GM23338 (cell line): ENCODE data around the gene MRTFA. TPM values are rescaled to one million over a fixed set of nuclear protein-coding genes. Genes with fewer than 3 reads are reported as not detected.
A peak's percentile ranks its signal among the peaks of the same experiment; 100 is the strongest.

Experiments used
- ATAC-seq: fragments of 200-7000 bp; cut with Tn5 transposase; 3 replicates; pipeline ENCODE4 v1.9.1; 2020
- DNase-seq: peaks from one replicate; pipeline ENCODE4 v3.0.0-alpha.2; 2015; ENCODE audit warnings: low spot score
- H2AFZ ChIP-seq: fragments of 200-600 bp; sonication (generic); 2 replicates; pipeline ENCODE4 v1.8.0; 2016; ENCODE audit warnings: antibody characterized with exemption, mild to moderate bottlenecking, moderate library complexity
- H3F3A ChIP-seq: fragments of 200-600 bp; sonication (generic); replicated peaks from 2 replicates; pipeline ENCODE4 v1.8.0; 2017; ENCODE audit warnings: antibody characterized with exemption, mixed run types, low read depth
- H3K27ac ChIP-seq: fragments of 200-600 bp; sonication (generic); 2 replicates; pipeline ENCODE4 v1.6.1; 2016; ENCODE audit warnings: low read depth
- H3K27me3 ChIP-seq: fragments of 200-600 bp; sonication (generic); 2 replicates; pipeline ENCODE4 v1.8.0; 2016; ENCODE audit warnings: mild to moderate bottlenecking, mixed run types, moderate library complexity; ENCODE audit not compliant: insufficient read depth
- H3K36me3 ChIP-seq: fragments of 200-600 bp; sonication (generic); 2 replicates; pipeline ENCODE4 v1.8.0; 2016; ENCODE audit warnings: mild to moderate bottlenecking; ENCODE audit not compliant: insufficient read depth
- H3K4me1 ChIP-seq: fragments of 200-600 bp; sonication (generic); 2 replicates; pipeline ENCODE4 v1.8.0; 2016; ENCODE audit warnings: mild to moderate bottlenecking, moderate library complexity; ENCODE audit not compliant: insufficient read depth
- H3K4me2 ChIP-seq: fragments of 200-600 bp; sonication (generic); 2 replicates; pipeline ENCODE4 v1.7.1; 2017; ENCODE audit warnings: mixed run types
- H3K4me3 ChIP-seq: fragments of 200-600 bp; sonication (generic); 2 replicates; pipeline ENCODE4 v1.6.1; 2016; ENCODE audit warnings: mixed run types
- H3K79me2 ChIP-seq: fragments of 200-600 bp; sonication (generic); replicated peaks from 2 replicates; pipeline ENCODE4 v1.8.0; 2017; ENCODE audit warnings: mild to moderate bottlenecking; ENCODE audit not compliant: insufficient read depth
- H3K9me2 ChIP-seq: fragments of 200-600 bp; sonication (generic); 2 replicates; pipeline ENCODE4 v1.8.0; 2017; ENCODE audit not compliant: insufficient read depth
- H4K20me1 ChIP-seq: fragments of 200-600 bp; sonication (generic); replicated peaks from 2 replicates; pipeline ENCODE4 v1.8.0; 2017; ENCODE audit warnings: mild to moderate bottlenecking; ENCODE audit not compliant: insufficient read depth
- H3K27ac Mint-ChIP-seq: 2 replicates; pipeline ENCODE4 v1.8.0; 2020; ENCODE audit warnings: inconsistent platforms, mild to moderate bottlenecking, moderate library complexity, mixed read lengths
- H3K27me3 Mint-ChIP-seq: 3 replicates; pipeline ENCODE4 v1.8.0; 2022; ENCODE audit warnings: low read depth, mild to moderate bottlenecking, moderate library complexity, mixed read lengths, inconsistent platforms; ENCODE audit not compliant: insufficient read depth, poor library complexity
- H3K36me3 Mint-ChIP-seq: 3 replicates; pipeline ENCODE4 v1.8.0; 2021; ENCODE audit warnings: low read depth, mild to moderate bottlenecking, inconsistent platforms, moderate library complexity, mixed read lengths
- H3K4me1 Mint-ChIP-seq: 3 replicates; pipeline ENCODE4 v1.8.0; 2020; ENCODE audit warnings: mild to moderate bottlenecking, inconsistent platforms, mixed read lengths
- H3K4me3 Mint-ChIP-seq: 3 replicates; pipeline ENCODE4 v1.8.0; 2021; ENCODE audit warnings: moderate library complexity, mild to moderate bottlenecking, inconsistent platforms, mixed read lengths
- H3K9me3 Mint-ChIP-seq: 3 replicates; pipeline ENCODE4 v1.8.0; 2020; ENCODE audit warnings: moderate library complexity, mild to moderate bottlenecking, inconsistent platforms, mixed read lengths
- CREB1 ChIP-seq: fragments of 250-450 bp; sonication (Bioruptor Pico); IDR thresholded peaks from 2 replicates; pipeline ENCODE4 v1.5.0; 2020; ENCODE audit warnings: low read depth, mild to moderate bottlenecking, moderate library complexity
- EZH2 ChIP-seq: fragments of 200-600 bp; sonication (generic); IDR thresholded peaks from one replicate; pipeline ENCODE4 v1.8.0; 2017; ENCODE audit warnings: antibody characterized with exemption, mild to moderate bottlenecking, low read depth; ENCODE audit not compliant: unreplicated experiment
- EZH2phosphoT487 ChIP-seq: fragments of 200-600 bp; sonication (generic); IDR thresholded peaks from one replicate; pipeline ENCODE4 v1.8.1; 2018; ENCODE audit warnings: antibody characterized with exemption; ENCODE audit not compliant: unreplicated experiment
- JUNB ChIP-seq: IDR thresholded peaks from one replicate; pipeline ENCODE4 v1.6.1; 2016; ENCODE audit warnings: antibody characterized with exemption; ENCODE audit not compliant: unreplicated experiment
- NANOG ChIP-seq: IDR thresholded peaks from 2 replicates; pipeline ENCODE4 v1.6.1; 2016; ENCODE audit warnings: antibody characterized with exemption, borderline replicate concordance
- POLR2AphosphoS5 ChIP-seq: IDR thresholded peaks from 2 replicates; pipeline ENCODE4 v1.6.1; 2016; ENCODE audit warnings: antibody characterized with exemption, low read depth
- STAT1 ChIP-seq: IDR thresholded peaks from one replicate; pipeline ENCODE4 v1.6.1; 2016; ENCODE audit warnings: antibody characterized with exemption; ENCODE audit not compliant: unreplicated experiment
- ZNF114 ChIP-seq: fragments of 250-450 bp; sonication (Bioruptor Pico); IDR thresholded peaks from 2 replicates; pipeline ENCODE4 v1.5.0; 2020; ENCODE audit warnings: mild to moderate bottlenecking, moderate library complexity
- ZNF331 ChIP-seq: fragments of 250-450 bp; sonication (Bioruptor Pico); IDR thresholded peaks from 2 replicates; pipeline ENCODE4 v1.5.0; 2020; ENCODE audit warnings: low read depth, mild to moderate bottlenecking, moderate library complexity
- polyA plus RNA-seq: library from polyadenylated mRNA; unstranded; fragments of >200 nt; fragmentation: Nextera tagmentation; extraction: Ambion mirVana; gene quantifications from 2 replicates; pipeline ENCODE4 v1.2.1, GENCODE V29; 2016
- total RNA-seq: library from RNA; depleted of rRNA; stranded (reverse); fragments of >200 nt; shearing (Covaris generic); gene quantifications from 2 replicates; pipeline ENCODE4 v1.2.3, GENCODE V29; 2014
- TF ChIP-seq, protein P1 (sequence below), 2 experiments: fragments of 200-600 bp in 1 of 2; sonication (generic) in 1 of 2; conservative IDR thresholded peaks; 2 replicates each; pipeline versions ENCODE4 v1.5.1 to v1.6.1; 2016 to 2017; ENCODE audit warnings: antibody characterized with exemption in 2 of 2, low read depth in 2 of 2, mild to moderate bottlenecking in 2 of 2, moderate library complexity in 1 of 2
- TF ChIP-seq, protein P2 (sequence below): IDR thresholded peaks from one replicate; pipeline ENCODE4 v1.6.1; 2018; ENCODE audit warnings: antibody characterized with exemption; ENCODE audit not compliant: unreplicated experiment
- TF ChIP-seq, protein P3 (sequence below): fragments of 250-450 bp; sonication (Bioruptor Pico); IDR thresholded peaks from 2 replicates; pipeline ENCODE4 v1.5.0; 2020; ENCODE audit warnings: mild to moderate bottlenecking, moderate library complexity
- TF ChIP-seq, protein P4 (sequence below): IDR thresholded peaks from 2 replicates; pipeline ENCODE4 v1.6.1; 2016; ENCODE audit warnings: antibody characterized with exemption

Gene MRTFA
- total and polyA plus RNA-seq, 2 experiments from 2014 or later = 18.1 to 92.4 TPM

DNA sequence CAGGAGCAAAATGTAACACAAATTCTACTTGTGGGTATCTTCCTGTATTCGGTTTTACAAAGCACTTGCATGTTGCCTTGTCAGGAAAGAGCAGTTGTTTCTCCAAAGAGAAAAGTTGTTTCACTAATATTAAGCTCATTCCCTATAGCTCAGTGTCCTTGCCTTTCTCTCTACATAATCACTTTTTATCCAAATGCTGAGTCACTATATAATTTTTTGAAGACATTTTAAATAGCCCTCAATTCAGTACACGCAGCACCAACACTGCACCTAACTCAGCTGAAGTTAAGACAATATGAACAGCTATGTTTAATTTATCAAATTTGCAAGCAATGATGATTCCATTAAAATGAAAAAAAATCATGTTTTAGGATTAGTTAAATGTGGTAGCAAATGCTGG, 14.5 kb upstream of the MRTFA start:
- no peak for ATAC-seq
- Mint-ChIP-seq H3K36me3 (no peaks in the 10 kb centered on the region), H3K4me1 (peaks cover 9% of the 10 kb centered on the region), H3K4me3 (no peak overlapping the region), H3K27ac (peak overlapping the region; percentile 44; the same call in 1 of the 2 replicates), H3K27me3 (peaks cover 13% of the 10 kb centered on the region), H3K9me3 (no peaks in the 10 kb centered on the region)
- Histone ChIP-seq H3K79me2 (no peaks in the 10 kb centered on the region), H3K4me1 (peaks cover 4% of the 10 kb centered on the region), H3K27me3 (no peaks in the 10 kb centered on the region), H3K4me2 (no peak overlapping the region), H3K4me3 (no peak overlapping the region), H3K9me2 (no peaks in the 10 kb centered on the region), H4K20me1 (no peaks in the 10 kb centered on the region), H2AFZ (no peak overlapping the region), H3K36me3 (no peaks in the 10 kb centered on the region), H3K27ac (no peak overlapping the region), H3F3A (0 out of 2 replicates have a peak, but pooled peaks cover 13% of the 10 kb centered on the region)
- DNase-seq = no peak
- TF ChIP-seq CREB1 (no peak), EZH2 (no peak), ZNF114 (CRISPR knock-in tag) (no peak), NANOG (no peak), EZH2phosphoT487 (no peak), ZNF331 (CRISPR knock-in tag) (no peak), POLR2AphosphoS5 (no peak), JUNB (no peak), STAT1 (no peak)
- TF ChIP-seq, protein P1, sequence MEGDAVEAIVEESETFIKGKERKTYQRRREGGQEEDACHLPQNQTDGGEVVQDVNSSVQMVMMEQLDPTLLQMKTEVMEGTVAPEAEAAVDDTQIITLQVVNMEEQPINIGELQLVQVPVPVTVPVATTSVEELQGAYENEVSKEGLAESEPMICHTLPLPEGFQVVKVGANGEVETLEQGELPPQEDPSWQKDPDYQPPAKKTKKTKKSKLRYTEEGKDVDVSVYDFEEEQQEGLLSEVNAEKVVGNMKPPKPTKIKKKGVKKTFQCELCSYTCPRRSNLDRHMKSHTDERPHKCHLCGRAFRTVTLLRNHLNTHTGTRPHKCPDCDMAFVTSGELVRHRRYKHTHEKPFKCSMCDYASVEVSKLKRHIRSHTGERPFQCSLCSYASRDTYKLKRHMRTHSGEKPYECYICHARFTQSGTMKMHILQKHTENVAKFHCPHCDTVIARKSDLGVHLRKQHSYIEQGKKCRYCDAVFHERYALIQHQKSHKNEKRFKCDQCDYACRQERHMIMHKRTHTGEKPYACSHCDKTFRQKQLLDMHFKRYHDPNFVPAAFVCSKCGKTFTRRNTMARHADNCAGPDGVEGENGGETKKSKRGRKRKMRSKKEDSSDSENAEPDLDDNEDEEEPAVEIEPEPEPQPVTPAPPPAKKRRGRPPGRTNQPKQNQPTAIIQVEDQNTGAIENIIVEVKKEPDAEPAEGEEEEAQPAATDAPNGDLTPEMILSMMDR (conservative IDR thresholded peaks at IDR 0.05; ENCODE audit: low read depth in 2 of 2) = no peak
- TF ChIP-seq, protein P2, sequence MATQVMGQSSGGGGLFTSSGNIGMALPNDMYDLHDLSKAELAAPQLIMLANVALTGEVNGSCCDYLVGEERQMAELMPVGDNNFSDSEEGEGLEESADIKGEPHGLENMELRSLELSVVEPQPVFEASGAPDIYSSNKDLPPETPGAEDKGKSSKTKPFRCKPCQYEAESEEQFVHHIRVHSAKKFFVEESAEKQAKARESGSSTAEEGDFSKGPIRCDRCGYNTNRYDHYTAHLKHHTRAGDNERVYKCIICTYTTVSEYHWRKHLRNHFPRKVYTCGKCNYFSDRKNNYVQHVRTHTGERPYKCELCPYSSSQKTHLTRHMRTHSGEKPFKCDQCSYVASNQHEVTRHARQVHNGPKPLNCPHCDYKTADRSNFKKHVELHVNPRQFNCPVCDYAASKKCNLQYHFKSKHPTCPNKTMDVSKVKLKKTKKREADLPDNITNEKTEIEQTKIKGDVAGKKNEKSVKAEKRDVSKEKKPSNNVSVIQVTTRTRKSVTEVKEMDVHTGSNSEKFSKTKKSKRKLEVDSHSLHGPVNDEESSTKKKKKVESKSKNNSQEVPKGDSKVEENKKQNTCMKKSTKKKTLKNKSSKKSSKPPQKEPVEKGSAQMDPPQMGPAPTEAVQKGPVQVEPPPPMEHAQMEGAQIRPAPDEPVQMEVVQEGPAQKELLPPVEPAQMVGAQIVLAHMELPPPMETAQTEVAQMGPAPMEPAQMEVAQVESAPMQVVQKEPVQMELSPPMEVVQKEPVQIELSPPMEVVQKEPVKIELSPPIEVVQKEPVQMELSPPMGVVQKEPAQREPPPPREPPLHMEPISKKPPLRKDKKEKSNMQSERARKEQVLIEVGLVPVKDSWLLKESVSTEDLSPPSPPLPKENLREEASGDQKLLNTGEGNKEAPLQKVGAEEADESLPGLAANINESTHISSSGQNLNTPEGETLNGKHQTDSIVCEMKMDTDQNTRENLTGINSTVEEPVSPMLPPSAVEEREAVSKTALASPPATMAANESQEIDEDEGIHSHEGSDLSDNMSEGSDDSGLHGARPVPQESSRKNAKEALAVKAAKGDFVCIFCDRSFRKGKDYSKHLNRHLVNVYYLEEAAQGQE = no peak
- TF ChIP-seq, protein P3, sequence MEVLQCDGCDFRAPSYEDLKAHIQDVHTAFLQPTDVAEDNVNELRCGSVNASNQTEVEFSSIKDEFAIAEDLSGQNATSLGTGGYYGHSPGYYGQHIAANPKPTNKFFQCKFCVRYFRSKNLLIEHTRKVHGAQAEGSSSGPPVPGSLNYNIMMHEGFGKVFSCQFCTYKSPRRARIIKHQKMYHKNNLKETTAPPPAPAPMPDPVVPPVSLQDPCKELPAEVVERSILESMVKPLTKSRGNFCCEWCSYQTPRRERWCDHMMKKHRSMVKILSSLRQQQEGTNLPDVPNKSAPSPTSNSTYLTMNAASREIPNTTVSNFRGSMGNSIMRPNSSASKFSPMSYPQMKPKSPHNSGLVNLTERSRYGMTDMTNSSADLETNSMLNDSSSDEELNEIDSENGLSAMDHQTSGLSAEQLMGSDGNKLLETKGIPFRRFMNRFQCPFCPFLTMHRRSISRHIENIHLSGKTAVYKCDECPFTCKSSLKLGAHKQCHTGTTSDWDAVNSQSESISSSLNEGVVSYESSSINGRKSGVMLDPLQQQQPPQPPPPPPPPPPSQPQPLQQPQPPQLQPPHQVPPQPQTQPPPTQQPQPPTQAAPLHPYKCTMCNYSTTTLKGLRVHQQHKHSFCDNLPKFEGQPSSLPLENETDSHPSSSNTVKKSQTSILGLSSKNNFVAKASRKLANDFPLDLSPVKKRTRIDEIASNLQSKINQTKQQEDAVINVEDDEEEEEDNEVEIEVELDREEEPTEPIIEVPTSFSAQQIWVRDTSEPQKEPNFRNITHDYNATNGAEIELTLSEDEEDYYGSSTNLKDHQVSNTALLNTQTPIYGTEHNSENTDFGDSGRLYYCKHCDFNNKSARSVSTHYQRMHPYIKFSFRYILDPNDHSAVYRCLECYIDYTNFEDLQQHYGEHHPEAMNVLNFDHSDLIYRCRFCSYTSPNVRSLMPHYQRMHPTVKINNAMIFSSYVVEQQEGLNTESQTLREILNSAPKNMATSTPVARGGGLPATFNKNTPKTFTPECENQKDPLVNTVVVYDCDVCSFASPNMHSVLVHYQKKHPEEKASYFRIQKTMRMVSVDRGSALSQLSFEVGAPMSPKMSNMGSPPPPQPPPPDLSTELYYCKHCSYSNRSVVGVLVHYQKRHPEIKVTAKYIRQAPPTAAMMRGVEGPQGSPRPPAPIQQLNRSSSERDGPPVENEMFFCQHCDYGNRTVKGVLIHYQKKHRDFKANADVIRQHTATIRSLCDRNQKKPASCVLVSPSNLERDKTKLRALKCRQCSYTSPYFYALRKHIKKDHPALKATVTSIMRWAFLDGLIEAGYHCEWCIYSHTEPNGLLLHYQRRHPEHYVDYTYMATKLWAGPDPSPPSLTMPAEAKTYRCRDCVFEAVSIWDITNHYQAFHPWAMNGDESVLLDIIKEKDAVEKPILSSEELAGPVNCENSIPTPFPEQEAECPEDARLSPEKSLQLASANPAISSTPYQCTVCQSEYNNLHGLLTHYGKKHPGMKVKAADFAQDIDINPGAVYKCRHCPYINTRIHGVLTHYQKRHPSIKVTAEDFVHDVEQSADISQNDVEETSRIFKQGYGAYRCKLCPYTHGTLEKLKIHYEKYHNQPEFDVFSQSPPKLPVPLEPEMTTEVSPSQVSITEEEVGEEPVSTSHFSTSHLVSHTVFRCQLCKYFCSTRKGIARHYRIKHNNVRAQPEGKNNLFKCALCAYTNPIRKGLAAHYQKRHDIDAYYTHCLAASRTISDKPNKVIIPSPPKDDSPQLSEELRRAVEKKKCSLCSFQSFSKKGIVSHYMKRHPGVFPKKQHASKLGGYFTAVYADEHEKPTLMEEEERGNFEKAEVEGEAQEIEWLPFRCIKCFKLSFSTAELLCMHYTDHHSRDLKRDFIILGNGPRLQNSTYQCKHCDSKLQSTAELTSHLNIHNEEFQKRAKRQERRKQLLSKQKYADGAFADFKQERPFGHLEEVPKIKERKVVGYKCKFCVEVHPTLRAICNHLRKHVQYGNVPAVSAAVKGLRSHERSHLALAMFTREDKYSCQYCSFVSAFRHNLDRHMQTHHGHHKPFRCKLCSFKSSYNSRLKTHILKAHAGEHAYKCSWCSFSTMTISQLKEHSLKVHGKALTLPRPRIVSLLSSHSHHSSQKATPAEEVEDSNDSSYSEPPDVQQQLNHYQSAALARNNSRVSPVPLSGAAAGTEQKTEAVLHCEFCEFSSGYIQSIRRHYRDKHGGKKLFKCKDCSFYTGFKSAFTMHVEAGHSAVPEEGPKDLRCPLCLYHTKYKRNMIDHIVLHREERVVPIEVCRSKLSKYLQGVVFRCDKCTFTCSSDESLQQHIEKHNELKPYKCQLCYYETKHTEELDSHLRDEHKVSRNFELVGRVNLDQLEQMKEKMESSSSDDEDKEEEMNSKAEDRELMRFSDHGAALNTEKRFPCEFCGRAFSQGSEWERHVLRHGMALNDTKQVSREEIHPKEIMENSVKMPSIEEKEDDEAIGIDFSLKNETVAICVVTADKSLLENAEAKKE (CRISPR knock-in tag) = no peak
- TF ChIP-seq, protein P4, sequence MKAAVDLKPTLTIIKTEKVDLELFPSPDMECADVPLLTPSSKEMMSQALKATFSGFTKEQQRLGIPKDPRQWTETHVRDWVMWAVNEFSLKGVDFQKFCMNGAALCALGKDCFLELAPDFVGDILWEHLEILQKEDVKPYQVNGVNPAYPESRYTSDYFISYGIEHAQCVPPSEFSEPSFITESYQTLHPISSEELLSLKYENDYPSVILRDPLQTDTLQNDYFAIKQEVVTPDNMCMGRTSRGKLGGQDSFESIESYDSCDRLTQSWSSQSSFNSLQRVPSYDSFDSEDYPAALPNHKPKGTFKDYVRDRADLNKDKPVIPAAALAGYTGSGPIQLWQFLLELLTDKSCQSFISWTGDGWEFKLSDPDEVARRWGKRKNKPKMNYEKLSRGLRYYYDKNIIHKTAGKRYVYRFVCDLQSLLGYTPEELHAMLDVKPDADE = no peak
